Mesenchymal stem cell (in vitro differentiated cells and primary cell): ENCODE data around the gene PROCA1.
"Not testable (repeated sequence)": the region's sequence is repeated elsewhere in the genome, so short reads cannot be mapped to it uniquely, and the experiment has no call there.

ENCODE experiments used
- DNase-seq: peaks from one replicate; pipeline ENCODE4 v3.0.0-alpha.2; 2013
- H2AFZ ChIP-seq: one replicate; pipeline ENCODE4 v1.6.1; 2013; ENCODE audit warnings: low read depth, mild to moderate bottlenecking, control low read depth, inconsistent platforms, low read length, moderate library complexity
- H2AK5ac ChIP-seq: 2 replicates; pipeline ENCODE4 v1.6.1; 2013; ENCODE audit warnings: low read length, moderate library complexity, mild to moderate bottlenecking, inconsistent platforms; ENCODE audit not compliant: severe bottlenecking
- H2BK120ac ChIP-seq: one replicate; pipeline ENCODE4 v1.6.1; 2013; ENCODE audit warnings: low read depth, mild to moderate bottlenecking, inconsistent platforms, low read length, moderate library complexity
- H2BK12ac ChIP-seq, 2 experiments: one replicate each; pipeline ENCODE4 v1.6.1; 2013; ENCODE audit warnings: inconsistent platforms in 2 of 2, low read length in 2 of 2, mild to moderate bottlenecking in 2 of 2, moderate library complexity in 2 of 2, control low read depth in 1 of 2
- H2BK15ac ChIP-seq: one replicate; pipeline ENCODE4 v1.6.1; 2013; ENCODE audit warnings: mild to moderate bottlenecking, low read depth, inconsistent platforms; ENCODE audit not compliant: poor library complexity, severe bottlenecking
- H2BK5ac ChIP-seq: 2 replicates; pipeline ENCODE4 v1.6.1; 2013; ENCODE audit warnings: low read depth, mild to moderate bottlenecking, low read length, control low read depth, inconsistent platforms; ENCODE audit not compliant: poor library complexity, severe bottlenecking
- H3K14ac ChIP-seq, 2 experiments: one replicate each; pipeline ENCODE4 v1.6.1; 2013; ENCODE audit warnings: inconsistent platforms in 2 of 2, low read length in 2 of 2, control low read depth in 1 of 2, mild to moderate bottlenecking in 1 of 2, moderate library complexity in 1 of 2
- H3K18ac ChIP-seq, 2 experiments: one replicate each; pipeline ENCODE4 v1.6.1; 2013; ENCODE audit warnings: inconsistent platforms in 2 of 2, low read length in 2 of 2, control low read depth in 1 of 2, low read depth in 1 of 2, mild to moderate bottlenecking in 1 of 2
- H3K23ac ChIP-seq, 2 experiments: one replicate each; pipeline ENCODE4 v1.6.1; 2013; ENCODE audit warnings: inconsistent platforms in 2 of 2, low read length in 2 of 2, mild to moderate bottlenecking in 2 of 2, moderate library complexity in 2 of 2, control low read depth in 1 of 2
- H3K27ac ChIP-seq: 2 replicates; pipeline ENCODE4 v1.5.1; 2013; ENCODE audit warnings: mild to moderate bottlenecking, moderate library complexity, low read length, control low read depth, inconsistent platforms; ENCODE audit not compliant: poor library complexity, severe bottlenecking
- H3K27me3 ChIP-seq, 2 experiments: 2 replicates each; pipeline versions ENCODE4 v1.6.1 to v1.7.0; 2013; ENCODE audit warnings: low read length in 2 of 2, mild to moderate bottlenecking in 2 of 2, moderate library complexity in 2 of 2, control low read depth in 1 of 2, inconsistent platforms in 1 of 2; ENCODE audit not compliant: control insufficient read depth in 1 of 2, insufficient read depth in 1 of 2
- H3K36me3 ChIP-seq, 2 experiments: 2 replicates each; pipeline versions ENCODE4 v1.6.1 to v1.7.0; 2013; ENCODE audit warnings: low read length in 2 of 2, control low read depth in 1 of 2, inconsistent platforms in 1 of 2, low read depth in 1 of 2, mild to moderate bottlenecking in 1 of 2; ENCODE audit not compliant: insufficient read depth in 2 of 2, control insufficient read depth in 1 of 2
- H3K4ac ChIP-seq, 2 experiments: one replicate each; pipeline ENCODE4 v1.6.1; 2013; ENCODE audit warnings: inconsistent platforms in 2 of 2, low read length in 2 of 2, mild to moderate bottlenecking in 2 of 2, moderate library complexity in 2 of 2, control low read depth in 1 of 2, low read depth in 1 of 2
- H3K4me1 ChIP-seq: 2 replicates; pipeline ENCODE4 v1.6.1; 2013; ENCODE audit warnings: low read depth, low read length, control low read depth; ENCODE audit not compliant: control insufficient read depth, insufficient read depth
- H3K4me2 ChIP-seq: 2 replicates; pipeline ENCODE4 v1.6.1; 2013; ENCODE audit warnings: low read length, mild to moderate bottlenecking, inconsistent platforms; ENCODE audit not compliant: poor library complexity, severe bottlenecking
- H3K4me3 ChIP-seq, 2 experiments: 2 replicates each; pipeline versions ENCODE4 v1.5.1 to v1.7.0; 2013; ENCODE audit warnings: low read length in 2 of 2, mild to moderate bottlenecking in 2 of 2, control low read depth in 1 of 2, low read depth in 1 of 2; ENCODE audit not compliant: insufficient read depth in 1 of 2
- H3K79me1 ChIP-seq: replicated peaks from 2 replicates; pipeline ENCODE4 v1.6.1; 2013; ENCODE audit warnings: mild to moderate bottlenecking, control low read depth, low read length, inconsistent platforms; ENCODE audit not compliant: poor library complexity, severe bottlenecking
- H3K9ac ChIP-seq: 2 replicates; pipeline ENCODE4 v1.7.0; 2013; ENCODE audit warnings: mild to moderate bottlenecking, low read length, moderate library complexity
- H3K9me3 ChIP-seq: 2 replicates; pipeline ENCODE4 v1.7.0; 2013; ENCODE audit warnings: mild to moderate bottlenecking, low read length; ENCODE audit not compliant: control insufficient read depth
- H4K8ac ChIP-seq: one replicate; pipeline ENCODE4 v1.6.1; 2013; ENCODE audit warnings: inconsistent platforms, mild to moderate bottlenecking, low read length, moderate library complexity
- H4K91ac ChIP-seq: one replicate; pipeline ENCODE4 v1.6.1; 2013; ENCODE audit warnings: mild to moderate bottlenecking, low read length, inconsistent platforms
- WGBS: methylation state at CpG from one replicate; pipeline ENCODE4 v1.1.7; 2013; ENCODE audit warnings: mixed read lengths; 5-methylcytosine and 5-hydroxymethylcytosine counted together

The PROCA1 gene

GRCh38 chr17:28735913-28736769 is 24.5 kb upstream of the PROCA1 start:
- not testable (repeated sequence) for H3K9me3 ChIP-seq

GRCh38 chr17:28735242-28735722 is 23.6 kb upstream of the PROCA1 start:
- Histone ChIP-seq H2BK5ac (no peak overlapping the region), H3K36me3 (peaks cover 19 to 27% of the 10 kb centered on the region in 2 experiments), H2AK5ac (no peak overlapping the region), H2BK12ac (no peak overlapping the region), H3K4me1 (peaks cover 6% of the 10 kb centered on the region), H3K18ac (no peak overlapping the region), H4K91ac (no peak overlapping the region), H3K4ac (no peak overlapping the region), H3K4me2 (no peak overlapping the region), H2BK15ac (no peak overlapping the region), H2AFZ (no peak overlapping the region), H3K27ac (no peak overlapping the region), H3K9ac (no peak overlapping the region), H4K8ac (no peak overlapping the region), H3K23ac (no peak overlapping the region), H3K27me3 (no peaks in the 10 kb centered on the region), H3K79me1 (no peaks in the 10 kb centered on the region), H3K4me3 (no peak overlapping the region), H2BK120ac (no peak overlapping the region), H3K9me3 (no peaks in the 10 kb centered on the region), H3K14ac (no peak overlapping the region)
- no peak for DNase-seq
- 78% methylated on average over 4 of the region's 5 CpGs for WGBS

More at GRCh38 chr17:28735913-28736769, 24.5 kb upstream of the PROCA1 start:
- not testable (repeated sequence) for DNase-seq, H4K8ac ChIP-seq, H3K27me3 ChIP-seq, H3K4me2 ChIP-seq, H3K4me1 ChIP-seq, H3K9ac ChIP-seq, H3K4ac ChIP-seq, H2BK120ac ChIP-seq, H3K23ac ChIP-seq, H3K14ac ChIP-seq, H2BK15ac ChIP-seq, H4K91ac ChIP-seq, H3K79me1 ChIP-seq, H3K4me3 ChIP-seq, H2BK5ac ChIP-seq, H2AK5ac ChIP-seq, H2BK12ac ChIP-seq, H3K18ac ChIP-seq, H2AFZ ChIP-seq, H3K27ac ChIP-seq
- peaks cover 22 to 35% of the 10 kb centered on the region in 2 experiments for H3K36me3 ChIP-seq
- WGBS: 100% methylated on average over 1 of the region's 8 CpGs

- H3K4me2 ChIP-seq: no peak overlapping the region
- H2AK5ac ChIP-seq: no peak overlapping the region
- no peak overlapping the region for H3K18ac ChIP-seq
- H2AFZ ChIP-seq: no peak overlapping the region
- H3K27ac ChIP-seq: no peak overlapping the region
- H3K9ac ChIP-seq: no peak overlapping the region
- H3K4me1 ChIP-seq: peaks cover 6% of the 10 kb centered on the region
- H4K8ac ChIP-seq: no peak overlapping the region
- H2BK120ac ChIP-seq: no peak overlapping the region
- no peak overlapping the region for H3K4me3 ChIP-seq
- no peak overlapping the region for H2BK15ac ChIP-seq
- 98% methylated on average over 10 of the region's 10 CpGs for WGBS
- DNase-seq: no peak
- H3K27me3 ChIP-seq: no peaks in the 10 kb centered on the region
- no peak overlapping the region for H2BK5ac ChIP-seq
- no peak overlapping the region for H3K4ac ChIP-seq
- no peak overlapping the region for H2BK12ac ChIP-seq
- no peak overlapping the region for H3K14ac ChIP-seq
- H4K91ac ChIP-seq: no peak overlapping the region
- H3K23ac ChIP-seq: no peak overlapping the region
- no peaks in the 10 kb centered on the region for H3K9me3 ChIP-seq
- H3K79me1 ChIP-seq: peaks cover under 1% of the 10 kb centered on the region
- peaks cover 19 to 25% of the 10 kb centered on the region in 2 experiments for H3K36me3 ChIP-seq
Measured at GRCh38 chr17:28734712-28735241, 23.1 kb upstream of the PROCA1 start.

GRCh38 chr17:28733346-28733745 is 21.7 kb upstream of the PROCA1 start:
- Histone ChIP-seq H3K79me1 (peaks cover 2% of the 10 kb centered on the region), H3K4me3 (no peak overlapping the region)

More at GRCh38 chr17:28733346-28733745, 21.7 kb upstream of the PROCA1 start:
- Histone ChIP-seq H3K27ac (no peak overlapping the region), H3K14ac (no peak overlapping the region), H2BK120ac (no peak overlapping the region), H3K27me3 (no peaks in the 10 kb centered on the region), H4K91ac (no peak overlapping the region), H3K18ac (no peak overlapping the region), H4K8ac (no peak overlapping the region), H2AK5ac (no peak overlapping the region), H3K9me3 (no peaks in the 10 kb centered on the region), H3K36me3 (peaks cover 11 to 21% of the 10 kb centered on the region in 2 experiments), H3K23ac (no peak overlapping the region), H3K4me2 (no peak overlapping the region), H2BK12ac (no peak overlapping the region), H3K4me1 (peaks cover 7% of the 10 kb centered on the region), H2BK15ac (no peak overlapping the region), H2AFZ (no peak overlapping the region), H3K4ac (no peak overlapping the region), H2BK5ac (no peak overlapping the region), H3K9ac (no peak overlapping the region)
- 96% methylated on average over 1 of the region's 1 CpG for WGBS
- DNase-seq: no peak
